IPS DF 19.7 (cell line): Measurements from ENCODE around the gene LTB4R2.

ENCODE experiments used
- DNase-seq: peaks from one replicate; pipeline ENCODE4 v3.0.0-alpha.2; 2013; ENCODE audit warnings: low read depth, low spot score

Gene LTB4R2

DNA sequence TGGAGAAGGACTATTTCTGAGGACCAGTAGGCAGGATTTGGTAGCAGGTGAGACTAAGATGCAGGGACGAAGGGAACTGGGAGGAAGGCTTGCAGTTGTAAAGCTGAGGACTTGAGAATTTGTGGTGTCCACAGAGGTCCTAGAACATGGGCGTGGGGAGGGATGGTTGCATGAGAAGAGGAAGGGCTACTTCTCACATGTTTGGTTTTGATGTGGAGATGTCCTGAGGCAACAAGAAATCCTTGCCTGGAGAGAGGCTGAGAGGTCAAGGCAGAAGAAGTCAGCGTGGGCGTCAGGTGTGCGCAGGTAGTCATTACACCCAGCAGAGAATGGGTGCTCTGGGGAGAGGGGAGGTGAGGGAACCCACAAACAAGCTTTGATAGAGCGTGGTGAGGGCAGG, 32.9 kb upstream of the LTB4R2 start:
- no peak for DNase-seq

DNA sequence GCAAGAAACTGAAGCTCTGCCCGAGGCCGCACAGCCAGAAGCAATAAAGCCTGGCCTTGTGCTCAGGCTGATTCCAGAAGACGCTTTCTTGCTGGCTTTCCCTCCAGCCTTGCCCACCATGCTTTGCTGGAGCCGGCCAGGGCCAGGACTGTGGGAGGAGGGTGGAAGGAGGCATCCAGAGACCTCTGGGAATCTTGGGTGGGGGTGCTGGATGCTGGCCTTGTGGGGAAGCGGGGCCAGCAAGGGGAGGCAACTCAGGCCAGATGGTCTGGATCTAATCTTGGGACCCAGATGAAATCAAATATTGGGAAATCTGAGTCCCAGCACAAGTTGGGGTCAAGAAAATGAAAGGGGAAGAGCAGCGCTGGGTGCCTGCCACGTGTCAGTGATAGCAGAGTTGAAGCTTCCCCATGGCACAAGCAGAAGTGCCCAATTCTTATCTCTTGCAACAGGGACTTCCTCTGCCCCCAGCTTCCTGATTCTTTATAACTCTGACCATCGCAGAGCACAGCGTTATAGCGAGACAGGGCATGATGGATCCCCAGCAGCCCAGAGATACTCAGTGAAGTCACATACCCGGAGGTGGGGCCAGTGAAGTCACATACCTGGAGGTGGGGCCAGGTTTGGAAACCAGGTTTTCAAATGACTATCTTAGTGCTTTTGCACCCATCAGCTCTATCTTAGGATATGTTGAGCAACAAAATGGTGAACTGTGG, 32.2 kb upstream of the LTB4R2 start:
- no peak for DNase-seq

DNA sequence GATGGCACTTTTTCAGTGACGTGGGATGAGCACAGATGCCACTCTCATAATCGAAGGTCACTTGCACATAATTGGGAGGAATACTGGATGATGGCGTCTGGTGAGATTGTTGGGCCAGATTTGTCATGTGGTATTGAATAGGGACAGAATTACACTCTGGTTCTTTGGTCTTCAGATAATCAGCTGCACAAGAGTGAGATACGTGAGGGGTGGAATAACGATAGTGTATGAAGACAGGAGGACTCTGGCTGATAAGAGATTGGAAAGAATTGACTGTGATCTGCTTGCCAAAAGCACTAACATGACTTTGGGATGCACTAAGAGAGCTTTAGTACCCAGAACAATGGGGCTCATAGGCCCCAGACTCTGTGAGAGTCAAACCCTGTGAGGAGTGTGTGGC, 31.5 kb upstream of the LTB4R2 start:
- DNase-seq, result no peak

DNA sequence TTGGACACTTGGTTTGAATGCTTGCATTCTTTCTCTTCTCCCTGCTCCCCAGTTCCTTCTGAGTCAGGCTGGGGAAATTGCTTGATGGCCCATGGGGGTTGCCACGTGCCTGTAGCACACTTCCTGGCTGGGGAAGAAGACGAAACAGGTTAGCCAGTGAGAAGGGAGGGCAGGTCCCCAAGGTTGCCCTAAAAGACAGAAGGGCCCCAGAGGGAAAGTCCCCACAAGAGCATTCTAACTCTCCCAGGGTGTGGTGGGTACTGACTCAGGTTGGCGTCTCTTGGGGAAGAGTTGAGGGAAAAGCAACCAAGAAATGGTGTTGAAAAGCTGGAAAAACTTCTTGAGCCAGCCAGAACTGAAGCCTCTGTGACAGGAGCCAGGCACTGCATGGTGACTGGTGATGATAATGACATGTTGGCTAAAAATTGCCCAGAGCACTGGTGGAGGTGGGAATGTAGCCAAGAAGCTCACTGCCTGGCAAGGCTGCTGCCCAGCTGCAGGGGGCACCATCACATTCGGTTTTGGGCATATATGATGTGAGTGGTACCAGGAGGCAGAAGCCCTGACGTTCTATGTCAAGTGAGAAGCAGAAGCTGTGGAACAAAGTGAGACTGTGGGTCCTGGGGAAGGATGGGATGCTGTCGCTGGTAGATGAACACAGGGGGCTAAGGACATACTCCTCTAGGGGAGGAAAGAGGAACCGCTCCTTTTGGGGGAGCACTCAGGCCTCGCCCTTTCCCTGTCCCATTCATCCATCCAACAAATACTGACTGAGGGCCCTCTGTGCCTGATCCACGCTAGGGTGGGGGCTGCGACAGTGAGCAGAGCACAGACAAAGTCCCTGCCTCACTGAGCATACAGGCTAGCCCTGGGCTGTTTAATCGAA, 30.4 kb upstream of the LTB4R2 start:
- no peak for DNase-seq

DNA sequence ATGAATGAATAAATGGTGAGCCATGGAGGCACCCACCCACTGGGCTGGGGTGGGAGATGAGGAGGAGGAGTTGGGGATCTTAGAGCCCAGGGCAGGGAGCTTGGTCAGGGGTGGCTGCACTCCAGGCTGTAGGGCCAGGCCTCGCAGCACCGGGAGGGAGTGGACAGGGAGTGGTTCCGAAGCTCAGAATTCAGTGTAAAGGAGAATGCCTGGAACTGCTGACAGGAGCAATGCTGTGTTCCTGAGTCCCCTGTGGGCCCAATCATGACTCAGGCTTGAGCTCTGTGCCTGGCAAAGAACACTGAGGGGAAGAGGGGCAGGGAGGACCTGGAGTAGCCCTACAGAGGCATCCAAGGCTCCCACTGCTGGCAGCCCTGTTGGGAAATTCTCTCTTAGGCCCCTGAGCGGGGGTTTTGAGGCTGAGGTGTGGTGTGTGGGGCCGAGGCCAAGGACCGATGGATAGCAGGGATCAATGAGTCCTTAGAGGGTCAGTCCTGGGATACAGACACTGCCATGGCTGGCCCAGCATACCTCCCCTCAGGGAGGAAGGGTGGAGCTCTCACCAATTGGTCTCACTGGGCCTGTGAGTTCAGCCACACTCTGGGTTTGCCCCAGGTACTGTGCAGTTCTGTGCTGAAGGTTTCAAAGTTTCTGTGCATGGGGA, 29.0 kb upstream of the LTB4R2 start:
- no peak for DNase-seq

DNA sequence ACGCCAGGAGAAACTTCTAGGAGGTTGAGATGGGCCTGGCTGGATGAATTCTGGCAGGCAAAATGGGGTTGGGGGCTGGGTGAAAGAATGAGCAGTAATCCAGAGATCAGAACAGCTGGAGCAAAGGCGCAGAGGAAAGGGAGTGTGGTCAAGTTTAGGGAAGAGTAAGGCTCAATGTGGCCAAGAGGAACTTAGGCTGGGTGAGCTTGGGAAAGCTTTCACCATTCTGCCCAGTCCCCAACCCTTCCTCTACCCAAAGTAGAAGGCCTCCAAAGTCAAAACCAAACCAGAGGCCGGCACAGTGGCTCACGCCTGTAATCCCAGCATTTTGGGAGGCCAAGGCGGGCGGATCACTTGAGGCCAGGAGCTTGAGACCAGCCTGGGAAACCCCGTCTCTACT, 28.3 kb upstream of the LTB4R2 start:
- DNase-seq, result no peak

DNA sequence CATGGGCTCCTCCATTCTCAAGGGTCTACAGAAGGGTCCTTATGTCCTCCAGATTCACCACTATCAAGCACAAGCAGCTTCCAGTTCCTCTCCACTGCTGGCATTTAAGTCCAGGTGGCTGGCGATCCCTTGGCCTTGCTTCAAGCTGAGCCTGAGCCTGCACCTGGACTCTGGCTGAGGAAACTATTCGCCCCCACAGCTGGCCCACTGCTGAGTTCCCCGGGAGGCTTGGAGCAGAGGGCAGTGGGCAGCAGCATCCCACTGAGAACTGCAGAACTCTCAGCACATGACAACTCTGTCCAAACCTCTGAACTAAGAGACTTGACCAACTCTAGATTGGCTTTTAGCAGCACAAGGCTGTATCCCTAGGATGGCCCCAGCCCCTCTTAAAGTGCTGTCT, 27.2 kb upstream of the LTB4R2 start:
- no peak for DNase-seq

DNA sequence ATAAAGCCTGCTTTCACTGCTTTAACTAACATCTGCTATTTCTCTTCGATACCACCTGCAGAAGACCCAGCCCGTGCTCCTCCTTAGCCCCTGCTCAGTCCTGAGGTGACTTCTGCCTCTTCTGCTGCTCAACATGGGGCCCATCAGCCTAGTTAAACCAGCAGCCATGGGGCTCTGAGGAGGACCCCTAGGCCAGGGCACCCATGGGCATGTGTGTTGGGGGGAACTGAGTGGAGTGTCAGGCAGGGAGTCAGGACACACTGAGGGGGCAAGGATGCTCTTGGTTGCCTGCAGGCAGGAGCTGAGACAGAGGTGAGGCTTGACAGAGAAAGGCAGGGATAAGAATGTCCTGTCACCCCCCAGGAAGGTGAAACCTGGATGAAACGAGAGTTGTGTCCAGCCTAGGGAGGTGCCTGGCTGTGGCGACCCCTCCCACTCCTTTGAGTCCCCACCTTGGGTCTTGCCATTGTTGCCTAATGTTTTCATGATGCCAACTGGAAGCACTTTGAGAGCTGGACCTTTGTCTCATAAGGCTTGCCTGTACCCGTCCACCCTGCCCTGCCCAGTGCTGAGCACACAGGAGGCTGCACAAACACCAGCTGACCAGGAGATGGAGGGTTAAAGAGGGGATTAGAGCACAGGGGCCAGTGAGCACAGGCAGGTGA, 26.0 kb upstream of the LTB4R2 start:
- no peak for DNase-seq

DNA sequence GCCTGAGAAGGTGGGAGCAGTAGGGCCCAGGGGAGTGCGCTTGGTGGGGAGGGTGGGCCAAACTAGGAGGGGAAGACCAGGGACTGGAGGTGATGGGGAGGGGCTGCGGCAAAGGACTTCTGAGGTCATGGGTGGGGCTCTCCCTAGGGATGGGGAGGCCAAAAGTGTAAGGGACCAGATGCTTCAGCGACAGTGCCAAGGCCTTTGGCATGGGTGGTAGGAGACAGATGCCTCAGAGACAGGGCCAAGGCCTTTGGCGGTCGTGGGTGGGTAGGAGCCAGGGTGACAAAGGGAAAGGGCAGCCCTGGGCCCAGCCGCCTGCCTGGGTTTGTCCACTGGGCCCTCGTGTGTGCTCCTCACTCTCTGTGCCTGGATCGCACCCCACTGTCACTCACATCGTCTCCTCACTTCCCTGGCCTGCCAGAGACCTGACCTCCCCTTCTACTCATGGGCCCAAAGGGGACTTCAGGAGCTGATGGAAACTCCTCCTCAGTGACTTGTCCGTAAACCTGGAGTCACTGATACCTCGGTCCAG, 25.4 kb upstream of the LTB4R2 start:
- no peak for DNase-seq

DNA sequence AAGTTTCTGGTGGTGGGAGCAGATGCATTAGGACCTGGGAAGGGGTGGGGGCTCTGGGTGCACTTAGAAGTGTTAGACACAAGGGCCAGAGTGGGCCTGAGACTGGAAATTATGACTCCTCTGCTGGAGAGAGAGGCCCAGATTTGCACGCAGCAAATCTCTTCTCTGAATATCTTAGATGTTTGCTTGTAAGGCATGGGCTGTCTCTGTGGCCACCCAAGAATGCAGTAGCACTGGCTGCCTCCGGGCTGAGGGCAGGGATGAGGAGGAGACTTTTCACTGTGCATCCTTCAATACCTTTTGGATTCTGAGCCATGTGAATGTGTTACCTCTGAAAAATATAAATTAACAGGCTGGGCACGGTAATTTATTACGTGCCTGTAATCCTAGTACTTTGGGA, 24.6 kb upstream of the LTB4R2 start:
- no peak for DNase-seq

DNA sequence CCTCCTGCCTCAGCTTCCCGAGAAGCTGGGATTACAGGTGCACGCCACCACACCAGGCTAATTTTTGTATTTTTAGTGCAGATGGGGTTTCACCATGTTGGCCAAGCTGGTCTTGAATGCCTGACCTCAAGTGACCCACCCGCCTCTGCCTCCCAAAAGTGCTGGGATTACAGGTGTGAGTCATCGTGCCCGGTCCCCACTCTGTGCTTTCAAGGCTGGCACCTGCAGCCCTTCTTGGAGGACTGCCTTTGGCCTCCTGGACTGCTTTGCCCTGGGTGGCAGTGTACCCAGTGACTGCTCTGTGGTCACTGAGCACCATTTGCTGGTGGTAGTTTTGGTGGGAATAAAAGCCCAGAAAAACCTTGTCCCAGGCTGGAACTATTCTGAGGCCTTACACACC, 22.9 kb upstream of the LTB4R2 start:
- DNase-seq, result no peak

DNA sequence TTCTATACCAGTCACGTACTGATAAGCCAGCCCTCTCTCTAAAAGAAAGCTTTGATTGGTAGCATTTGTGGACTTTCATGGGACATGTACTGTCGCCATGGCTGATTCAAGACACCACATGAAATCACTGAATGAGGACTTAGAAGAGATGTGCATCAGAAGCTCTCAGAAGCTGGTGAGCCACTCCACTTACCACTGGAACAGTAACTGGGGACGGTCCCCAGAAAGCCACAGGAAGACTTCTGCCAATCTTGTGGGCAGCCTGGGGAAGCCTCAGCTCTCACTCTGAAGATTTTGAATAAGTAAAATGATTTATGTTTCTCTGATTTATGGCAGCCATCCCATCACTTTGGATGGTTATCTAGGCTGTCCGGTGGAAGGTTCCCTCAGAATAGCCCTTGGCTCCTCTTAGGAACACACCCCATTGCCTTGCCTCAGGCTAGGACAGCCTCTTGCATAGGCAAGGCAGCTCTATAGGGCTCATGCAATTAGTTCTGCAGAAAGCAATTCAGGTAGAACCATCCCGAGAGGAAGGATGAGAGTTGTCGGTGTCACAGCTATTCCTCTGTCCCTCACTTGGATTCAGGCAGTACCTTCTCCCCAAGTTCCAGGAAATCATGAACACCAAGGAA, 20.2 kb upstream of the LTB4R2 start:
- no peak for DNase-seq

DNA sequence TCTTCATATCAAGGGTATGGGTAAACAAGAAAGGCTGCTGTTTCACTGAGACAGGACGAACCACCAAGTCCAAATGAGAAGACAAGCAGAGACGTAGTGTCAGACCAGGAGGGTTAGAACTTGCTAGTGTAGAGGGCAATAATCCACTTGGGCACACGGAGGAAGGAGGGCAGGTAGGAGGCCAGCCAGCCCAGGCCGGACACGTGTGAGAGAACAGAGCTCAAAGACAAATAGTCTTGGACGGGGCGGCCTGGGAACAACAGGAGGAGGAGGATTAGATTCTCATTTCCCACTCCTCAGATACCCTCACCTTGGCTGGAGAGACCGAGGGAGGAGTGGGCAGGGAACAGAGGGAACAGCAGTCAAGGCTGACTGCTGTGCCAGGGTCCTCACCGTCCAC, 19.2 kb upstream of the LTB4R2 start:
- DNase-seq, result no peak

DNA sequence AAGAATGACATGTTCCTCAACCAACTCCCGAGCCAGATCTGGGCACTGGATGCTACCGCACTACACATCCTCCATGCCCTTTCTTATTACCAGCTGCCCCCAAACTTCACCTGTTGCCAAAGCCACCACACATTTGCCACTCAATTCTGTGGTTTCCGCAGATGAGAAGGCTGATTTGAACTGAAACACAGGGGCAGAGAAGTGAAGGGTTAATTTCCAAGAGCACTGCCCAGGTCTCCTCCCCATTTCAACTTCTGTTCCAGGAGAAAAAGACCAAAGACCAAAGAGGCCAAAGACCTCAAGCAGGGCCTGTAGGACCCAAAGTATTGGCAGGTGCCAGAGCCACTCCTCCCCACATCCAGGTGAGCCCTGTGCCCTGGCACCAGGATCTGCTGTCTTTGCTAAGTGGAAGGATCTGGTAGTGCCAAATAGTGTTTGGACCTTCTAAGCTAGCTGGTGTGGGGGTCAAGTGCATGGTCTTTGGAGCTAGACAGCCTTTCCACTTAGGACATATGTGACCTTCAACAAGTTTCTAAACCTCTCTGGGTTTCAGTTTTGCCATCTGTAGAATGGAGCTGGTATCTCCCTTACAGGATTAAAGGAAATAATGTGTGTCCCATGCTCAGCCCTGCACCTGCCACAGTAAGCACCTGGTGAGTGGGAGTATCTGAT, 18.4 kb upstream of the LTB4R2 start:
- DNase-seq, result no peak

DNA sequence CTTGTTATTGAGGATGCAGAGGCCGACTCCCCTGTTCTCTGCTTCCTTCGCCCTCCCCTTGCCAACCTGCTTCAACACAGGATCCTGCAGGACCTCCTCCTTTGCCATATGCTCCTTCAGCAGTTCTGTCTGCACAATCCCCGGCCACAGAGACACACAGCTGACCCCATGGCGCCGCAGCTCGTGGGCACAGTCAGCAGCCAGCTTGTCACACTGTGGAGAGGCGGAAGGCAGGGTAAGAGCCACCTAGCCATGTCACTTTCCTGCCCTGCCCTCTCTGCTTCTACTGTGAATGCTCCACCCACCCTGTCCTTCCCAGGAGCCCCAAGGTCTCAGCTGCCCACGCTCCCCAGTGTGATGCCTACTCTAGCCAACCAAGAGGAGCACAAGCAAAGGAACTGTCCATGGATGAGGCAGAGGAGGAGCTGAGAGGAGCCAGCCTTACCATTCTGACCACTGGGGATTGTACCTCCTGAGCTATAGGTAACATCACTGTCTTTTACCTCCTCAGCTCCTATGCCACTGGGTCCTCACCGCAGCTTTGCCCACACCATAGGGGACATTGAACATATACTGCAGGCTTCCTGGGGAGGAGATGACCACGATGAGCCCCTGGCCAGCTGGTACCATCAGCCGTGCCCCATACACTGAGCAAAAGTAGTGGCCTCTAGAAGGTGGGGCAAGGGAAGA, 17.7 kb upstream of the LTB4R2 start:
- no peak for DNase-seq

DNA sequence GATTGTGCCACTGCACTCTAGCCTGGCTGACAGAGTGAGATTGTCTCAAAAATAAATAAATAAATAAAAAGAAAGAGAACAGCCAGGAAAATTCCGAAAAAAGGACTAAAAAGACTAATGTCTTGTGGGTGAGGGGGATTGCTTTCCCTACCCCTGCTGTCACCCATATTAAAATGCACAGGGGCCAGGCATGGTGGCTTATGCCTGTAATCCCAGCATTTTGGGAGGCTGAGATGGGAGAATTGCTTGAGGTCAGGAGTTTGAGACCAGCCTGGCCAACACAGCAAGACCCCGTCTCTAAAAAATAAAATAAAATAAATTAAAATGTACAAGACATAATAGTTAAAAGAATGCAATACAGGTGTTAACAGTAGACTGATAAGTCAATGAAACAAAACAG, 16.4 kb upstream of the LTB4R2 start:
- DNase-seq, result no peak

DNA sequence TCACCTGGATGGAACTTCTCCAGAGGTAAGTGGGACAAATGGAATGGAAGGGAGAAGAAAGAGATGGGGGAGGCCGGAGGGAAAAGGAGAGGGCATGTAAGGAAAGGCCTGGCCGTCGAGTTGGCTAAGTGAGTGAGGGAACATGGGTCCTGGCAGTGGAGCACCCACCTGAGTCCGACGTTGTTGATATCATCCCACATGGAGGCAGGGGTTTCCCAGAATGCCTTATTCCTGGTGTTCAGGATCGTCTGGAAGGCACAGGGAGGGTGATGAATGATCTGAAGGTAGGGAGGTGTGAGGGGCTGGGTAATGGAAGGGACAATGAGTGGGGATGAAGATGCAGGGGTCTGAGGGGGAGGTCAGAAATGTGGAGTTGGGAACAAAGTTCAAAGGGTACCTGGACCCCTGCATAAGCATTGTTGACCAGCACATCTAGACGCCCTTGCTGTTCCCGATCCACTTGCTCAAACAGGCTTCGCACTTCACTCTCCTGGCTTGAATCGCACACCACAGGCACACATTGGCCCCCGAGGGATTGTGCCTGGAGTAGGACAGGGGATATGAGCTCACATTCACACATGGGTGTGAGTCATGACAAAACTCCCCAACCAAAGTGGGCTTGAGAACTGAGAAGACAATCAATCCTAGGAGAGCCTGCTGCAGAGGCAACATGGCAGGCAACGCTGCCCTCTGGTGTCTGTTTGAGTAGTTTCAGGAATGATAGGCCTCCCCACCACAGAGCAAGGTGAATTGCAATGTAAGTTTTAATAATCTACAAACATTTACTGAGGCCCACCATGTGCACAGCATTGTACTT, 13.4 kb upstream of the LTB4R2 start:
- no peak for DNase-seq

DNA sequence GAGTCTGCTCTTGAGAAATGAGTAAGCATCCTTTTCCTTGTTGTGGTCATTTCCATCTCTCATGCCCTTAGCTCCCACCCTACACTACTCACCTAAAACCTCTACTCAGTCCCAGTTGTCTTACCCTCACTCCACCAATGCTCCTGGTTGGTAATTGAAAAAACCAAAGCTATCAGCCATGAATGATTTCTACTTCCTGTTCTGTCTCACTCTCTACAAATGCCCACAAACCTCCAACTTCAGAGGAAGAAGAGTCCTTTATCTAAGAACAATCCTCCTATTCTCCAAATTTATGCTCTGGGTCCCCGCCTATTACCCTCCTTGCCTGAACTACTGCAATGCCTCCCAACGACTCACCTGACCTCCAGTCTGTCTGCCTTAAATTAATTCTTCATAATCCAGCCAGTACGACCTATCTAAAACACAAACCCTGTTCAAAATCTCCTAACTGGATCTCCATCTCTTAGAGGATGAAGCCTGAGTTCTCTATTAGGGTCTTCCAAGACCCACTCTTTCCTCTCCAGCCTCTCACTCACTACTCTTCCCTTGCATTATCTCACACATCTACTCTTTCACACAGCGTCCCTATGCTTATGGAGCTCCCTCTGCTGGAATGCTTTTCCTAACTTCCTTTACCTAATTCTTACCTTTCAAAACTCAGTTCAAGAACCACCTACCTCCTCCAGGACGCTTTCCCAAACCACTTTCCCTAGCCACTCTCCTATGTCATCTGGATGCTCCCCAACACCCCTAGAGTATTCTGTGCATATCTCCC, 12.6 kb upstream of the LTB4R2 start:
- no peak for DNase-seq

DNA sequence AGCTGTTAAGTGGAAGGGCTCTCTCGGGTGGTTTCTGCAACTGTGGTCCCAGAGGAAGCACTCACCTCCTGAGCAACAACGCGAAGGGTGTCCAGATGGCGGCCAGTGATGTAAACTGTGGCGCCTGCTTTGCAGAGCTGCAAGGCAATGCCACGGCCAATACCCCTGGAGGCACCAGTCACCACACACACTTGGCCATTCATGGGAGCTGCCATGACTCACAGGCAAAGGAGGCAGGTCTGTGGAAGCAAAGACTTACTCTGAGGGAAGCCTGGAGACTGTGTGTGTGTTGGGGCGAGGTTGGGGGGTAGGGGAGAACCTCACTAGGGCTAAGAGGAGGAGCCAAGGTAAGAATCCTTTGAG, 11.1 kb upstream of the LTB4R2 start:
- DNase-seq, result no peak
